ENCODE results near the gene SIGLEC14. TPM values are rescaled to one million over a fixed set of nuclear protein-coding genes. Genes with fewer than 3 reads are reported as not detected.
A peak's percentile ranks its signal among the peaks of the same experiment; 100 is the strongest.

The SIGLEC14 gene
- total RNA-seq, 1 donor from 2014 or later, result not detected

DNA sequence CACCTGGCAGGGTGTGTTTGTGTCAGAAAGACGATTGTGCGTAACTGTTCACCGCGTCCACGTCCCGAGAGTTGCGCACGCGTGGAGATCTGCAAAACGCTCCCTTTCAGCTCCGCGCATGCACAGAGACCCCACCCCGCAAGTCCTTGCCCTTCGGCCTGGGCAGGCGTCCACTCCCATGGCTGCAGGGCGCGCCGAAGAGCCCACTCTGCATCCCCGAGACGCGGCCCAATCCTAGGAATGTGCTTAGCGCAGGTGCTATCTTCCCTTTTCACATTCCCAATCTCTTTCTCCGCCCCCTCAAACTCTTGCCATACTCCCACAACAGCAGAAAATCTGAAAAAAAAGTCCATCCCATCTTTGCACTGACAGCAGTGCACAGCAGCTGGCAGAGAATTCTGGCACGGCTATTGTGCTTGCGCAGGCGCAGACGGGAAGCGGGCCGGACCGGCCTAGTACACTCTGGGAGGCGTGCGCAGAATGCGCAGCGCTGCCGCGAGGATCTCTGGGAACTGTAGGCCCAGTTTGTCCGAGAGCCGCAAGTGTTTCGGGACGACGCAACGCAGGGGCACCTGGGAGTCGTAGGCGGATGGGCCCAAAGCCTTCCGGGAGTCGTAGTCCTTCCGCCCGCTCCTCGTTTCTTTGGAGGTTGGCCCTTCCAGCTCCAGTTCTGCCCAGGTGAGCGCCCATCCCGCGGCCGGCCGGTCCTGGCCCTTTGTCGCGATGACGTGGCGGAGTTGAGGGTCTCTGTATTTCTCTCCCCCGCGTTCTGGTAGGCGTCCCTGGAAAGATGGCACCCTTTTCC, 52.5 kb downstream of the SIGLEC14 start:
- TF ChIP-seq, protein P1, sequence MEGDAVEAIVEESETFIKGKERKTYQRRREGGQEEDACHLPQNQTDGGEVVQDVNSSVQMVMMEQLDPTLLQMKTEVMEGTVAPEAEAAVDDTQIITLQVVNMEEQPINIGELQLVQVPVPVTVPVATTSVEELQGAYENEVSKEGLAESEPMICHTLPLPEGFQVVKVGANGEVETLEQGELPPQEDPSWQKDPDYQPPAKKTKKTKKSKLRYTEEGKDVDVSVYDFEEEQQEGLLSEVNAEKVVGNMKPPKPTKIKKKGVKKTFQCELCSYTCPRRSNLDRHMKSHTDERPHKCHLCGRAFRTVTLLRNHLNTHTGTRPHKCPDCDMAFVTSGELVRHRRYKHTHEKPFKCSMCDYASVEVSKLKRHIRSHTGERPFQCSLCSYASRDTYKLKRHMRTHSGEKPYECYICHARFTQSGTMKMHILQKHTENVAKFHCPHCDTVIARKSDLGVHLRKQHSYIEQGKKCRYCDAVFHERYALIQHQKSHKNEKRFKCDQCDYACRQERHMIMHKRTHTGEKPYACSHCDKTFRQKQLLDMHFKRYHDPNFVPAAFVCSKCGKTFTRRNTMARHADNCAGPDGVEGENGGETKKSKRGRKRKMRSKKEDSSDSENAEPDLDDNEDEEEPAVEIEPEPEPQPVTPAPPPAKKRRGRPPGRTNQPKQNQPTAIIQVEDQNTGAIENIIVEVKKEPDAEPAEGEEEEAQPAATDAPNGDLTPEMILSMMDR (IDR thresholded peaks at IDR 0.05; ENCODE audit: insufficient read depth, low read length, severe bottlenecking), result no peak
- FAIRE-seq, result peak; percentile 94
- peak; percentile 92 for DNase-seq (ENCODE audit: low read depth)
- H3K36me3 ChIP-seq (ENCODE audit: control insufficient read depth, insufficient read depth, low read length), result no peaks in the 10 kb centered on the region
- no peaks in the 10 kb centered on the region for H3K27me3 ChIP-seq (ENCODE audit: control insufficient read depth, insufficient read depth, low read length)
- peak overlapping the region; percentile 40 for H3K4me3 ChIP-seq (ENCODE audit: low read depth, low read length)

DNA sequence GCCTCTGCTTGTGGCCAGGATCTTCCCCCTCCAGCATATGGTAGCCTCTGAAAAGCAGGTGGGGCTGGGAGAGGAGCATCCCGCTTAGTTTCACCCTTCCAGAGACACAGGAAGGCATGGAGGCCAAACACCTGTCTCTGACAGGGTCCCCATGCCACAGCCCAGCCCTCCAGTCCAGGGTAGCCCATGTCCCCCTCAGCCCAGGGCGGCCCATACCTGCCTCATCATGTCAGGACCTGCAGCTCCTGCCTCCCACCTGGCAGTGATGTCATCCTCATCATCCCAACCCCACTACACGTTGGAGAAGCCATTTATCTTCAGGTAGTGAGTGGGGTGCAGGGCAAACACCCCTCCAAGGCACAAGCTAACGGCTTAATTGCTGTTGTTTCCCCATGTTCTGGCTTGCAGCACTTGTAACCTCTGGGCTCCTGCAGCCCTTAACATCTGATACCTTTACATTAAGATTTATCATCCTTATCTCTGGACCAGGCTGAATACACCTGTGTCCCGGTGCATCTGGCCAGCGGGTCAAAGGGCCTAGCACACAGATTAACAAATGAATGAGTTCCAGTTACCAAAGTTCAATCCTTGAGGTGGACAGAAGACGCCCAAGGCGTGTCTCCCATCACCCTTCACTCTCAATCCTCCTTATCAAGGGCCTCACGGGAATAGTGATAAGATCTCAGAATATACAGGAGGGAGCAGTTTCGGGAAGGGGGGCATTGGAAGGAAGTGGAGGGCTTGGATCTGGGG, 53.3 kb downstream of the SIGLEC14 start:
- peak; percentile 18 for DNase-seq (ENCODE audit: low read depth)
- Histone ChIP-seq H3K4me3 (ENCODE audit: low read depth, low read length) (peak overlapping the region; percentile 40), H3K27me3 (ENCODE audit: control insufficient read depth, insufficient read depth, low read length) (no peaks in the 10 kb centered on the region), H3K36me3 (ENCODE audit: control insufficient read depth, insufficient read depth, low read length) (no peaks in the 10 kb centered on the region)
- TF ChIP-seq, protein P1 (IDR thresholded peaks at IDR 0.05; ENCODE audit: insufficient read depth, low read length, severe bottlenecking), result no peak
- FAIRE-seq, result no peak

Other genes starting within 250 kb of the SIGLEC14 start
- gene SIGLEC10, start 229.2 kb downstream of the SIGLEC14 start, total RNA-seq, result not detected in 2 replicates
- gene SIGLEC8, start 188.4 kb downstream of the SIGLEC14 start, total RNA-seq, result not detected in 2 replicates
- not detected in 2 replicates for gene CEACAM18, start 168.3 kb downstream of the SIGLEC14 start, total RNA-seq
- gene SIGLEC12, start 145.0 kb downstream of the SIGLEC14 start, total RNA-seq, result not detected in 2 replicates
- not detected in 2 replicates for gene SIGLEC6, start 115.2 kb downstream of the SIGLEC14 start, total RNA-seq
- gene ZNF175, start 75.5 kb downstream of the SIGLEC14 start, total RNA-seq, result 1.6 and 2.2 TPM in 2 replicates
- gene SIGLEC5, start 16.4 kb downstream of the SIGLEC14 start, total RNA-seq, result not detected in 2 replicates
- gene SPACA6, start 46.5 kb upstream of the SIGLEC14 start, total RNA-seq, result 1.1 and 3.2 TPM in 2 replicates
- 0.13 and 0.26 TPM in 2 replicates for gene HAS1, start 77.2 kb upstream of the SIGLEC14 start, total RNA-seq
- gene FPR1, start 105.1 kb upstream of the SIGLEC14 start, total RNA-seq, result not detected in 2 replicates
- gene FPR2, start 114.4 kb upstream of the SIGLEC14 start, total RNA-seq, result not detected in 2 replicates
- not detected in 2 replicates for gene FPR3, start 148.3 kb upstream of the SIGLEC14 start, total RNA-seq
- gene ZNF577, start 241.1 kb upstream of the SIGLEC14 start, total RNA-seq, result 5.5 and 6.8 TPM in 2 replicates

All from bronchial epithelial cell (primary cell).